Glomerular visceral epithelial cell (primary cell): ENCODE measurements around the gene CGN.

Source experiments
- DNase-seq: peaks from one replicate; pipeline ENCODE4 v3.0.0-alpha.2; 2016; ENCODE audit errors: extremely low spot score

CGN gene

GRCh38 chr1:151547119-151547899 is 36.1 kb downstream of the CGN start:
- DNase-seq: peak; percentile 96

GRCh38 chr1:151547900-151548230 is 36.7 kb downstream of the CGN start:
- no peak for DNase-seq

DNA sequence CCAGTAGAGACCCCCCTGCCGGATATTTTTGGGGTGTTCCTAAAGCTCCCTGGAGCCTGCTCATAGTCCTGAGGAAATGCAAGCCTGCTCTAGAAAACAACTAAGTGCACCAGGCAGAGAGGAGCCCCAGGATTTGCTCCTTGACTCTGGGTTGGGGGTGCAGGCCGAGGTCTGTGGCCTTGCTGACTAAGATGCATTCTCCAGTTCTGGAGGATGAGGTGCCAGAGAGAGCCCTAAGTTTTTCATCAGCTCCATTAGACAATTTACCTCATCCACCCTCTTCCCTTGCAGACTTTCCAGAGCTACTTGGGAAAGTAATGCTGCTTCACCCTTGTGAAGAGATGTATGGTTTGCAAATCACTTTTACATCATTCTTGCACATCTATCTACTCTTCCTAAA is 38.0 kb downstream of the CGN start:
- DNase-seq: peak; percentile 19

- DNase-seq: peak; percentile 62
These were observed 42.5 kb downstream of the CGN start for GRCh38 chr1:151553659-151554058.

DNA sequence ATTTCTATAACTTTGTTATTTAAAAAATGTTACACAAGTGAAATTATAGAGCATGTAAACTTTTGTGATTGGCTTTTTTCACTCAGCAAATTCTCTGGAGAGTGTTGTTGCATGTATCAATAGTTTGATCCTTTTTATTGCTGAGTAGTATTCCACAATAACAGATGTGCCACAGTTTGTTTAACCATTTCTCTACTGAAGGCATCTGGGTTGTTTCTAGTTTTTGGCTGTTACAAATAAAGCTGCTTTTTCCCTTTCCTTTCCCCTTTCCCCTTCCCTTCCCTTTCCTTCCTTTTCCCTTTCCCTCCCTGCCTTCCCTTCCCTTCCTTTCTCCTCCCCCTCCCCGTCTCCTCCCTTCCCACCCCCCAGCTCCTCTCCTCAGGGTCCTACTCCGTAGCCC is 44.9 kb downstream of the CGN start:
- no peak for DNase-seq

GRCh38 chr1:151562661-151563060 is 51.5 kb downstream of the CGN start:
- DNase-seq: no peak

- DNase-seq: peak; percentile 12
These were observed 52.2 kb downstream of the CGN start for GRCh38 chr1:151563376-151563775.

- no peak for DNase-seq
These were observed 54.5 kb downstream of the CGN start for GRCh38 chr1:151565502-151566189.

- DNase-seq: no peak
These were observed 57.5 kb downstream of the CGN start for GRCh38 chr1:151568626-151569088.

DNA sequence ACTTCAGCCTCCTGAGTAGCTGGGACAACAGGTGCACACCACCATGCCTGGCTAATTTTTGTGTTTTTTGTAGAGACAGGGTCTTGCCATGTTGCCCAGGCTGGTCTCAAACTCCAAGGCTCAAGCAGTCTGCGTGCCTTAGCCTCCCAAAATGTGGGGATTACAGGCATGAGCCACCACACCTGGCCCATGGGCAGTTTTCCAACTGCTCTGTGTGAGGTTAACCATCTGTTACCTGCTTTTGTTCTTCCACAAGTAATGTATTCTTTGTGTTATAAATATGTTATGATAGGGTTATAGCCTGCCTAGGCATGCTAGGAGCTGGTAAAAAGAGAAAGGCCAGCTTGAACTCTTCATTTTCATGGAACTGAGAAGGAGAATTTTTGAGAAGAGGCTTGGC is 59.6 kb downstream of the CGN start:
- DNase-seq: no peak

DNA sequence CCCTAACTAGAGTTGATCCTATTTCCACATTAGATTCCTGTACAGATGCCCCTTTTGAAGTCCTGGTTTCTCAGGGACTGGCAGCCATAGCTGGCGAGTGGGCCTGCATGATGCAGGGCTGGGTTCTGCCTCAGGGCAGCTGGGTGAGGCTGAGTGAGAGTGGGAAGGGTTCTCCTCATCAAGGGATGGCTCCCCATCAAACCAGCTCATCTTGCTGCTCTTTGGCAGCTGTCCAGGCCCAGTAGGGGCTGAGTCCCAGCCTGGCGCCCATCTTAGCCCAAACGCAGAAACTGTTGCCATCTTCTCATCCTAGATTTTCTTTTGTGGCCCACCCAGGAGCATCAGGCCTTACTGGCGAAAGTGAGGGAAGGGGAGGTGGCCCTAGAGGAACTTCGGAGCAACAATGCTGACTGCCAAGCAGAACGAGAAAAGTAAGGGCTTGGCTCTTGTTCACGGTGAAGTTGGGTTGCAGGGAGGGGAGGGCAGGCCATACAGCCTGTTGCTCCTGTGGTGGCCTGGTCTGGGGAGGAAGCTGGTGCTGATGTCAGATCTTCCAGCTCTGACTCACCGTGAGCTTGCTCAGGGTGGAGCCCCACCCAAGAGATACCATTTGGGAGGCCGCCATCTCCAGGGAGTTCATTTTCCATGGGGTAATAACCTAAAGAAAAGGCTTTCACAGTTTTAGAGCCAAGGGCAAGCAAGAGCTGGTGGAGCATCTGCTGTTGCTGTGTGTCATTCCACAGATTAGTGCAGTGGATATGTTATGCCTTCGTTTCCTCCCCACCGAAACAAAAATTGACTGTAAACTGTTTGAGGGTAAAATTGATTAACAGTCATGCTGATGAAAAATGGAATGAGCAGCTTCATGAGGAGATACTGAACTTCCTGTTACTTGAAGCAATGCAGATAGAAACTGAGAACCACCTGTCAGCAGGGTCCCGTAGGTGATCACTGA is 63.7 kb downstream of the CGN start:
- peak; percentile 55 for DNase-seq

GRCh38 chr1:151577173-151577572 is 66.0 kb downstream of the CGN start:
- no peak for DNase-seq

DNA sequence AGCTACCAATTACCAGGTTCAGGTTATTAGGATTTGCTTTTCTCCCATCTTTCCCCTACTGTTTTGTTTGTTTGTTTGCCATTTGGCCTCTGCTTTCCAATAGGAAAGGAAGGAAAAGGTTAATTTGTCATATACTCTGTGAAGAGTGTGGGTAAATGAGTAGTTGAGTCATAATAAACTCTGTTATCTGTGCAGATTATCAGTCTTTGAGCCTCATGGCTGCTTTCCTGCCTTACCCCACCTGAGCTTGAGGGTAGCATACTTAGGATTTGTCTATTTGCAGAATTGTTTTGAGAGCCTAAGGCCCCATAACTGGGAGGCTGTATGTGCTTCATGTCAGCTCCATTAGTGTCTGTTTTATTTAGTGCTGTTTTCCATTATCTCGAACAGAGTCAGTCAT is 67.8 kb downstream of the CGN start:
- DNase-seq: no peak

- DNase-seq: peak; percentile 51
These were observed 68.4 kb downstream of the CGN start for GRCh38 chr1:151579436-151580225.

DNA sequence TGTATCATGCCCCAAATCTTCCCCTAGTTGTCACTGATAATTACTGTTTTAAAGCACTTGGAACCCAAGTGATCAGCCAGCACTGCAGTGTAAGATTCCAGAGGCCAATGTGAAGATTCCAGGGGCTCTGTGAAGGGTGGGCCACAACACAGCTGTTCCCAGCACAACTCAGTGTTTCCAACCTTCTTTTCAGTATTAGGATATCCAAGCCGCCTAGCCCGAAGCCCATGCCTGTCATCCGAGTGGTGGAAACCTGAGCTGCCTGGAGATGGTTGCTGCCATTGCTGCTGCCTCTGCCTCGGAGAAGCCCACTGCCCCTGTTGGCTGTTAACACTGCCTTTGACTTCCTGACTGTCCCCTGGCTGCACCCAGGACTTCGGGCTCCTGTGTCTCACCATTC is 70.3 kb downstream of the CGN start:
- DNase-seq: no peak

- DNase-seq: no peak
These were observed 70.7 kb downstream of the CGN start for GRCh38 chr1:151581921-151582320.

DNA sequence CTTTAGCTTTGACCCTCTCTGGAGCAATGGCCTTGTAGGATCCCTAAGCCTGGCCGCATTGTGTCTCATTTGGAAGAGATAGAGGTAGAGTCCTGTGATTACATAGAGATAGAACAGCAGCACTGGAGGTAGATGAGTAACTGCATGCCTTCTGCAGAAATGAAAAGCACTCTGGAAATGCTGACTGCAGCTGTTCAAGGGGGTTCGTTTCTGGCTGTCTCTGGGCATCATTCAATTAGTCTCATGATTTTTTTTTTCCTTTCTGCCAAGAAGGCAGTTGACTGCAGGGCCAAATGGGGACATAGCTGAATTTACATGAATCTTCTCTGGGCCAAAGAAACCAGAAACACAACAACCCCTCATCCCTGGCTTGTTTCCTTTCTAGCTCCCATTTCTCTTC is 72.6 kb downstream of the CGN start:
- DNase-seq: no peak

GRCh38 chr1:151584278-151584677 is 73.1 kb downstream of the CGN start:
- DNase-seq: no peak

GRCh38 chr1:151584780-151585179 is 73.6 kb downstream of the CGN start:
- DNase-seq: no peak

DNA sequence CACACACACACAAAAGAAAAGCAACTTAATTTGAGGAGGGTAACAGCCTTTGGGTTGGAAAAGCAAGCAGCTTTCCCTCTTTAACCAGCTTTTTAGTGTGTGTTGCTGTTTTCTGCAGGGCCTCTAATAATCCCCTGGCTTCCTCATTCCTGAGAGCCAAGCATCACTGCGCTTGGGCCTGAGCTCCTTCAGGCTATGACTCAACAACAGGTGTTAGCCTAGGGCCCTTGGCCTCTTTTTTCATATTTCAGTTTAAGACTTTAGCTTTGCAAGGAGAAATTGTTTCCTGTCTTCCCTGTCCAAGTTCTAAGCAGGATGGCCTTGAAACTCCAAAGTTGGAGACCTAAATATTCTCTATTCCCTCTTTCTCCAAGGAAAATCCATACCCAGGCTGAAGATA is 74.4 kb downstream of the CGN start:
- DNase-seq: peak; percentile 87
